HG03575 (cell line): ENCODE data around the gene POGLUT3.
A peak's percentile ranks its signal among the peaks of the same experiment; 100 is the strongest.

Experiments used
- ATAC-seq: cut with Tn5 transposase; IDR thresholded peaks from one replicate; pipeline ENCODE4 v1.9.1; 2021; ENCODE audit not compliant: unreplicated experiment, insufficient number of reproducible peaks, low FRiP score; ENCODE audit errors: extremely low read depth

Gene POGLUT3

DNA sequence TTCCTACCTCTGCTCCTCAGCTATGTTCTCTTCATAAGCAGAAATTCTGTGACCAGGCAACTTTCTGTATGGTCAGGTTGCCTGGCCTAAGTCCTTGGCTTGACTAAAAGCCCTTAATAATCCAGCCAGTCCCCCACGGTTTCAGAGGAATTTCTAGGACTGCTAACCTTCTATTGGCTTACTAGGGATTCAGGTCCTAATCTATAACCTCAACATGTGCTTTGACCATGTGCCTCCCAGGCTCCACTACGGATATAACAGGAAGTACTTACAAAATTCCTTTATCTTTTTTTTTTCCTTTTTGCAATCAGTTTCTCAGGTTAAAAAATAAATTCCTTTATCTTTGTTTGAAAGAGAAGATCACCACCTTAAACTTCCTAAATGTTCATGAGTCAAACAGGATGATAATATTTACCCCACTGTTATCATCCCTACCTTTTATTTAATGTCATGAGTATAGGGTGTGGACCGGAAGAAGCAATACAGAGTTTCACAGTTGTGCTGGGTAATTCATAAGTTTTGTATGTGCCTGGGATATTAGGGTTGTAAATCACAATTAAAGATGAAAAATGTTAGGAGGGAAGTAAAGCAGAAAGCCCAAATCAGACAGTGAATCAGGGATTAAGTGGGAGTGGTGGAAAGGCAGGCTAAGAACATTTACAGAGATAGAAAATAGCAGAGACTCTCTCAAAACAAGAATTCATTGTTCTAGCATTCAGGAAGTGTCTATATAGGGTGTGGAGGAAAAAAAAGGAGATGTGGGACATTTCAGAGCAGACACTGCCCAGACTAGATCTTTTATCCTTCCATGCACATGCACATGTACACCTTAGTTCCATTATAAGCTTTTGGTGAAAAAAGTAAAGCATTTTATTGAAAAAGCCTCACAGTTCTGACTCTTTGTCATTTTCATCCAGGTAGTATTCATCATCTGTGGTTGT, 10.7 kb upstream of the POGLUT3 start:
- ATAC-seq, result no peak

GRCh38 chr11:108501396-108501795, 3.2 kb upstream of the POGLUT3 start:
- no peak for ATAC-seq

DNA sequence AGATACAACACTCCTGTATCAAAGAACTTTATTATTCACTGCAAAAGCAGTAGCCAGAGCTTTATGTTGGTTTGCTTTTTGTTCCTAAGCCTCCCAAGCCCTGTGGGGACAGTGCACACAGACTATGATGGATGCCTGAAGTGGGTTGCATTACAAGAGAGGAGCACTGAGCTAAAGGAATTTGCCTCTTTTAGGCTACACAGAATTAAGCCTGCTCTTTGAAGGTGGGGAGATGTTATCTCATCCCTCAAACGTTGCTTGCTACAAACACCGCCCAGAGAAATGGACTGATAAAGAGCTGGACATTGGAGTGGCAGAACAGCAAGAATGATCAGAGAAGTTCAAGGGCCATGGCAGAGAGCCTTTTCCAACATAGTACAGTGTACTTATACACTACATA, 2.5 kb upstream of the POGLUT3 start:
- no peak for ATAC-seq

GRCh38 chr11:108500169-108500568, 2.0 kb upstream of the POGLUT3 start:
- ATAC-seq, result no peak

DNA sequence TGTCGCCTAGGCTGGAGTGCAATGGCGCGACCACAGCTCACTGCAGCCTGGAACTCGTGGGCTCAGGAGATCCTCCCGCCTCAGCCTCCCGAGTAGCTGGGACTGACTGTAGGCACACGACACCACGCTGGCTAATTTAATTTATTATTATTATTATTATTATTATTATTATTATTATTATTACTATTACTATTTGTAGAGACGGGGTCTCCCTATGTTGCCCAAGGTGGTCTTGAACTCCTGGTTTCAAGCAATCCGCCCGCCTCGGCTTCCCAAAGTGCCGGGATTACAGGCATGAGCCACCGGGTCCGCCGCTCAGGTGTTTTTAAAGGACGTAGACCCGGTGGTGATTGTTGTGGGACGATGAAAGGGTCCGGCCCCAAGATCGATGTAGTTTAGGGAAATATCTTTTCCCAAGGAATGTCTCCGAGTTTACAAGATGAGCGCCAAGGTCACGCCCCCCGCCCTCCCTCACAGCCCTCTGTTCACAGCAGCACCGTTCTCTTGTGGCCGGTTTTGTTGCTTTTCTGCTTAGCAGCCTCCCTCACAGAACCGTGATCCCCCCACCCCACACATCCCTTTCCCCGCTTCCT, 728 bp upstream of the POGLUT3 start:
- no peak for ATAC-seq

DNA sequence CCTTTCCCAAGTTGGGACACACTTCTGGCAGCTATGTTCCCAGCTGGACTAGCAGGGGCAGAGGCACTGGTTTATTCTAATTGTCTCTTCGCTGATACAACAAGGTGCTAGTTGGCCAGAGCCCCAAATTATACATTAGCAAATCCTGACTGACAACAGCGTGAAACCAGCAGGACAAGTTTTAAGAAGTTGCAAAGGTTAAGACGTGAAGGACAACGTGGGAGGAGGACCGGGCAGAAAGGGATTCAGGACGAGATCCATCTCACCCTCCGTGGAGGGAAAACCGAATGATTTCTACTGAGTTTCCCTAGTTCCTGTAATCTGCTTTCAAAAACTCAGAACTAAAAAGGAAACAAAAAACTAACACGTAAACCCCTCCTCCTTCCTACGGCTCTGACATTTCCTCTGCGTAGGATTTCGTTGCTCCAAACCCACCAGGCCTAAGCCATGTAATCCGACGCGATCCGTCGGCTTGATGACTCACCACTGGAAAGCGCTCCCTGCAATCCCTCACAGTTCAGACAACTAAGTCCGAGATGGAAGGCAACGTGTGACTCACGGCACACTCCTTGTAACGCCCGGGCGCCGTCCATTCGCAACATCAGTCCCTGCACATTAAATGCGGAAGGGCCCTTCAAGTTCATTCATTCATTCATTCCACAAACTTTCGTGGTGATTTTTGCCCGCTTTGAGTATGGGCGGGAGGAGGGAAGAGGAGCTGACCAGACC, 703 bp downstream of the POGLUT3 start:
- ATAC-seq, result peak; percentile 43

GRCh38 chr11:108496643-108497256, 1.4 kb downstream of the POGLUT3 start:
- ATAC-seq, result no peak

- no peak for ATAC-seq
Measured at GRCh38 chr11:108495326-108495725, 2.9 kb downstream of the POGLUT3 start.

DNA sequence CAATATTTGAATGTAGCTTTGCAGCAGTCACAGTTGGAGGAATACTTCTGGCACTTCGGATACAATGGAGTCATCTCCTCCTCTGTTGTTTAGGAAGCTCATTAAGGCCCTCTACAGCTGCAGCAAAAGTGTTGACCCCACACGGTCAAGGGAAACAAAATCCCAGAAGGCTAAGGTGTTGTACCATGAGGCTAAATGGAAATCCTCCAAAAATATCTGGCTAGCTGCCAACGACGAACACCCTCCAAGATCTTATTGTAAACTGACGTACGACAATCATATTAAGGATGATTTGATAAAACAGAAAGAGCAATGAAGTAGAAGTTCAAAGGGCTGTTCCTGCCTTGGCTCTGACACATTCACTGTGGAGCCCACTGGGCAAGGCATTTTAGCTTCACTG, 4.0 kb downstream of the POGLUT3 start:
- ATAC-seq, result no peak

DNA sequence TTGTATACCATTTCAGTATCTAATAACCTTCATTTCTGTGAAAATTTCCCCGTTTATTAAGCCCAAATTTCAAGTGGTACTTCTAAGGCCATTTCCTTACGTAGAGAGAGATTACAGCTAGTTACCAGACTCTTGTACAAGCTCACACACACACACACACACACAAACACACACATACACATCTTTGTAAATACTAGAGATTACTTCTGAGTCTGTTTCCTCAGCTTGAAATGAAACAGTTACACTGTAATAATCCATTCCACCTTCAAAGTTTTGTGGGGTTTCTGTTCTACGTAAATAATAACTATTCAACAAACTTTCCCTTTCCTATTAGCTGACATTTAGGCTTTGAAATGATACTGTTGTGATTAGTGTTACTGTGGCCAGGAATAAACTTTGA, 6.2 kb downstream of the POGLUT3 start:
- ATAC-seq, result no peak

- no peak for ATAC-seq
Measured at GRCh38 chr11:108486828-108487227, 11.4 kb downstream of the POGLUT3 start.

- no peak for ATAC-seq
Measured at GRCh38 chr11:108486331-108486730, 11.9 kb downstream of the POGLUT3 start.

- ATAC-seq, result no peak
Measured at GRCh38 chr11:108483163-108483562, 15.0 kb downstream of the POGLUT3 start.

- no peak for ATAC-seq
Measured at GRCh38 chr11:108474664-108475463, 23.3 kb downstream of the POGLUT3 start.

DNA sequence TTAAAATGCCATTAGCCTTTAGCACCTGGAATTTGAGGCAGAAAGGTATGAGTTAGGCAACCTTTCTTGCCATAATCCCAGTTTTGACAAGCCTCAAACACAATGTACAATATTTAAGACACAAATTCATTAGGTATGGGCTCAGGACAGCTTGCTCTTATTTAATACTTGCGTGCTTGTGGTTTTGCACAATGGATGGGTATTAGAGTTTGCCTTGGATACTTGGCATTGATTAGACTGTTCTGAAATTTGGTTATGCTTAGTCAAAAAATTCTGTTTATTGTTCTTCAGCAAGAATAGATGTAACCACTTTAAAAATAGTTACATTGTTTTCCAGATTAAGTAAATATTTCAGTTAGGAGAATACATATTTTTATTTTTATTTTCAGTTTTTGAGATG, 25.5 kb downstream of the POGLUT3 start:
- no peak for ATAC-seq

GRCh38 chr11:108468478-108468864, 29.7 kb downstream of the POGLUT3 start:
- ATAC-seq, result no peak

- ATAC-seq, result peak; percentile 95
Measured at GRCh38 chr11:108467091-108467823, 30.9 kb downstream of the POGLUT3 start, which contains the start of gene C11orf65. TSS of gene C11orf65 (minus strand) at chr11:108467529. CDS start at chr11:108461559, 5,970 bp downstream.

GRCh38 chr11:108466405-108466804, 31.8 kb downstream of the POGLUT3 start:
- ATAC-seq, result no peak
